Neural cell (in vitro differentiated cells): ENCODE measurements around the gene AATK. TPM values are rescaled to one million over a fixed set of nuclear protein-coding genes. Genes with fewer than 3 reads are reported as not detected.

Experiments used
- H2AFZ ChIP-seq: fragments of 200-600, 300-800 bp; sonication (generic), shearing (Covaris generic); 2 replicates; pipeline ENCODE4 v1.6.0; 2014; ENCODE audit warnings: low read depth, mild to moderate bottlenecking, antibody characterized with exemption, low read length, moderate library complexity
- H3F3A ChIP-seq: fragments of 200-600 bp; shearing (Covaris generic); 2 replicates; pipeline ENCODE4 v1.6.1; 2016; ENCODE audit warnings: mild to moderate bottlenecking, moderate library complexity, mixed read lengths, antibody characterized with exemption, low read length; ENCODE audit not compliant: insufficient read depth, poor library complexity, severe bottlenecking
- H3K27ac ChIP-seq: fragments of 200-600, 300-800 bp; sonication (generic), shearing (Covaris generic); 2 replicates; pipeline ENCODE4 v1.5.1; 2014; ENCODE audit warnings: mild to moderate bottlenecking, low read length, moderate library complexity
- H3K27me3 ChIP-seq: fragments of 300-800, 200-600 bp; sonication (generic), shearing (Covaris generic); 2 replicates; pipeline ENCODE4 v1.6.0; 2014; ENCODE audit warnings: mild to moderate bottlenecking, low read depth, low read length, moderate library complexity; ENCODE audit not compliant: insufficient read depth
- H3K36me3 ChIP-seq: fragments of 300-800, 200-600 bp; sonication (generic), shearing (Covaris generic); 2 replicates; pipeline ENCODE4 v1.5.1; 2014; ENCODE audit warnings: mild to moderate bottlenecking, antibody characterized with exemption, low read length, moderate library complexity; ENCODE audit not compliant: insufficient read depth
- H3K4me2 ChIP-seq: fragments of 300-800, 200-600 bp; sonication (generic), shearing (Covaris generic); 2 replicates; pipeline ENCODE4 v1.6.0; 2014; ENCODE audit warnings: mild to moderate bottlenecking, low read length
- H3K4me3 ChIP-seq: fragments of 300-800, 200-600 bp; sonication (generic), shearing (Covaris generic); 2 replicates; pipeline ENCODE4 v1.5.1; 2014; ENCODE audit warnings: mild to moderate bottlenecking, low read length, moderate library complexity
- H3K79me2 ChIP-seq: fragments of 200-600 bp; shearing (Covaris generic); replicated peaks from 2 replicates; pipeline ENCODE4 v1.6.0; 2014; ENCODE audit warnings: mild to moderate bottlenecking, low read length, moderate library complexity; ENCODE audit not compliant: insufficient read depth
- H3K9ac ChIP-seq: fragments of 300-800, 200-600 bp; sonication (generic), shearing (Covaris generic); 2 replicates; pipeline ENCODE4 v1.6.1; 2016; ENCODE audit warnings: mild to moderate bottlenecking, low read length, mixed read lengths
- H3K9me2 ChIP-seq: fragments of 200-600 bp; shearing (Covaris generic); 2 replicates; pipeline ENCODE4 v1.6.1; 2016; ENCODE audit warnings: mild to moderate bottlenecking, low read length, mixed read lengths; ENCODE audit not compliant: insufficient read depth
- H3K9me3 ChIP-seq: fragments of 200-600, 300-800 bp; sonication (generic), shearing (Covaris generic); 2 replicates; pipeline ENCODE4 v1.6.1; 2016; ENCODE audit warnings: mild to moderate bottlenecking, mixed run types, low read length, moderate library complexity, mixed read lengths
- H4K20me1 ChIP-seq: fragments of 200-600 bp; shearing (Covaris generic); 2 replicates; pipeline ENCODE4 v1.6.1; 2016; ENCODE audit warnings: mild to moderate bottlenecking, mixed run types; ENCODE audit not compliant: insufficient read depth
- EP300 ChIP-seq: fragments of 450-650 bp; conservative IDR thresholded peaks from 2 replicates; pipeline ENCODE4 v1.6.1; 2014; ENCODE audit warnings: antibody characterized with exemption, mild to moderate bottlenecking, moderate library complexity; ENCODE audit not compliant: poor library complexity, severe bottlenecking
- EZH2 ChIP-seq: fragments of 200-600, 300-800 bp; shearing (Covaris generic), sonication (generic); IDR thresholded peaks from 2 replicates; pipeline ENCODE4 v1.6.1; 2014; ENCODE audit warnings: antibody characterized with exemption, low read length, borderline replicate concordance, mild to moderate bottlenecking; ENCODE audit not compliant: insufficient read depth, poor library complexity, severe bottlenecking
- MXI1 ChIP-seq: fragments of 450-650 bp; conservative IDR thresholded peaks from 2 replicates; pipeline ENCODE4 v1.6.1; 2014; ENCODE audit warnings: antibody characterized with exemption, mild to moderate bottlenecking; ENCODE audit not compliant: poor library complexity, severe bottlenecking
- POLR2AphosphoS5 ChIP-seq: IDR thresholded peaks from 2 replicates; pipeline ENCODE4 v1.6.1; 2012
- RAD21 ChIP-seq: fragments of 450-650 bp; conservative IDR thresholded peaks from 2 replicates; pipeline ENCODE4 v1.6.1; 2014; ENCODE audit warnings: antibody characterized with exemption, mild to moderate bottlenecking, moderate library complexity
- SMC3 ChIP-seq: fragments of 450-650 bp; conservative IDR thresholded peaks from 2 replicates; pipeline ENCODE4 v1.6.1; 2014; ENCODE audit warnings: antibody characterized with exemption, mild to moderate bottlenecking, moderate library complexity; ENCODE audit not compliant: poor library complexity
- TAF1 ChIP-seq: IDR thresholded peaks from 2 replicates; pipeline ENCODE4 v1.6.1; 2012; ENCODE audit warnings: low read depth
- polyA plus RNA-seq: library from polyadenylated mRNA; depleted of rRNA; stranded (reverse); fragments of >200 nt; gene quantifications from 2 replicates; pipeline ENCODE4 v1.2.3, GENCODE V29; 2014
- TF ChIP-seq, protein P1 (sequence below): IDR thresholded peaks from 2 replicates; pipeline ENCODE4 v1.6.1; 2012; ENCODE audit warnings: borderline replicate concordance
- TF ChIP-seq, protein P2 (sequence below): fragments of 450-650 bp; IDR thresholded peaks from 2 replicates; pipeline ENCODE4 v1.5.1; 2014; ENCODE audit warnings: antibody characterized with exemption, mild to moderate bottlenecking, moderate library complexity; ENCODE audit not compliant: poor library complexity, severe bottlenecking

The AATK gene
- polyA plus RNA-seq, 1 donor from 2014 or later: 11.1 TPM

DNA sequence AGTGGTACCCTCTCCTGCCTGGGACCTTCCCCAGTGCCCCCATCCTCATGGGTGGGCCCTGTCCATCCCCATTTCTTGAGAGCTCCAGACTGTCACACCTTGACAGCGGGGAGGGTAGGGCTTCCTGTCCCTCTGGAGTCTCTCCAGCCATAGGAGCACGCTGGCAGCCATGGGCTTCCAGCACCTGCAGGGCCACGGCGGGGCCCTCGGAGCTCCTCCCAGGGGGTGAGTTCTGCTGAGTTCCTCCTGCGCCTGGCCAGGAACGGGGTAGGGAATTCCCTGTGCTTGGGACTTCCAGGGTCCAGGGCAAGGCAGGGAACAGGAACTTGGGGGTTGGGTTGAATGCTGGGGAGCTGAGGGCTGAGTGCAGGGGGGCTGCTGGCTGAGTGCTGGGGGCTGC is 23.0 kb upstream of the AATK start:
- Histone ChIP-seq H2AFZ (no peak overlapping the region), H3K9me2 (no peaks in the 10 kb centered on the region), H3F3A (no peaks in the 10 kb centered on the region), H4K20me1 (no peaks in the 10 kb centered on the region), H3K9ac (no peak overlapping the region), H3K27ac (no peak overlapping the region), H3K79me2 (no peaks in the 10 kb centered on the region), H3K27me3 (no peaks in the 10 kb centered on the region), H3K4me3 (no peak overlapping the region), H3K9me3 (no peaks in the 10 kb centered on the region), H3K4me2 (no peak overlapping the region), H3K36me3 (no peaks in the 10 kb centered on the region)
- TF ChIP-seq TAF1: no peak
- TF ChIP-seq EP300: no peak
- TF ChIP-seq, protein P1, sequence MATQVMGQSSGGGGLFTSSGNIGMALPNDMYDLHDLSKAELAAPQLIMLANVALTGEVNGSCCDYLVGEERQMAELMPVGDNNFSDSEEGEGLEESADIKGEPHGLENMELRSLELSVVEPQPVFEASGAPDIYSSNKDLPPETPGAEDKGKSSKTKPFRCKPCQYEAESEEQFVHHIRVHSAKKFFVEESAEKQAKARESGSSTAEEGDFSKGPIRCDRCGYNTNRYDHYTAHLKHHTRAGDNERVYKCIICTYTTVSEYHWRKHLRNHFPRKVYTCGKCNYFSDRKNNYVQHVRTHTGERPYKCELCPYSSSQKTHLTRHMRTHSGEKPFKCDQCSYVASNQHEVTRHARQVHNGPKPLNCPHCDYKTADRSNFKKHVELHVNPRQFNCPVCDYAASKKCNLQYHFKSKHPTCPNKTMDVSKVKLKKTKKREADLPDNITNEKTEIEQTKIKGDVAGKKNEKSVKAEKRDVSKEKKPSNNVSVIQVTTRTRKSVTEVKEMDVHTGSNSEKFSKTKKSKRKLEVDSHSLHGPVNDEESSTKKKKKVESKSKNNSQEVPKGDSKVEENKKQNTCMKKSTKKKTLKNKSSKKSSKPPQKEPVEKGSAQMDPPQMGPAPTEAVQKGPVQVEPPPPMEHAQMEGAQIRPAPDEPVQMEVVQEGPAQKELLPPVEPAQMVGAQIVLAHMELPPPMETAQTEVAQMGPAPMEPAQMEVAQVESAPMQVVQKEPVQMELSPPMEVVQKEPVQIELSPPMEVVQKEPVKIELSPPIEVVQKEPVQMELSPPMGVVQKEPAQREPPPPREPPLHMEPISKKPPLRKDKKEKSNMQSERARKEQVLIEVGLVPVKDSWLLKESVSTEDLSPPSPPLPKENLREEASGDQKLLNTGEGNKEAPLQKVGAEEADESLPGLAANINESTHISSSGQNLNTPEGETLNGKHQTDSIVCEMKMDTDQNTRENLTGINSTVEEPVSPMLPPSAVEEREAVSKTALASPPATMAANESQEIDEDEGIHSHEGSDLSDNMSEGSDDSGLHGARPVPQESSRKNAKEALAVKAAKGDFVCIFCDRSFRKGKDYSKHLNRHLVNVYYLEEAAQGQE: no peak
- no peak for TF ChIP-seq POLR2AphosphoS5
- TF ChIP-seq, protein P2, sequence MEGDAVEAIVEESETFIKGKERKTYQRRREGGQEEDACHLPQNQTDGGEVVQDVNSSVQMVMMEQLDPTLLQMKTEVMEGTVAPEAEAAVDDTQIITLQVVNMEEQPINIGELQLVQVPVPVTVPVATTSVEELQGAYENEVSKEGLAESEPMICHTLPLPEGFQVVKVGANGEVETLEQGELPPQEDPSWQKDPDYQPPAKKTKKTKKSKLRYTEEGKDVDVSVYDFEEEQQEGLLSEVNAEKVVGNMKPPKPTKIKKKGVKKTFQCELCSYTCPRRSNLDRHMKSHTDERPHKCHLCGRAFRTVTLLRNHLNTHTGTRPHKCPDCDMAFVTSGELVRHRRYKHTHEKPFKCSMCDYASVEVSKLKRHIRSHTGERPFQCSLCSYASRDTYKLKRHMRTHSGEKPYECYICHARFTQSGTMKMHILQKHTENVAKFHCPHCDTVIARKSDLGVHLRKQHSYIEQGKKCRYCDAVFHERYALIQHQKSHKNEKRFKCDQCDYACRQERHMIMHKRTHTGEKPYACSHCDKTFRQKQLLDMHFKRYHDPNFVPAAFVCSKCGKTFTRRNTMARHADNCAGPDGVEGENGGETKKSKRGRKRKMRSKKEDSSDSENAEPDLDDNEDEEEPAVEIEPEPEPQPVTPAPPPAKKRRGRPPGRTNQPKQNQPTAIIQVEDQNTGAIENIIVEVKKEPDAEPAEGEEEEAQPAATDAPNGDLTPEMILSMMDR: no peak
- no peak for TF ChIP-seq SMC3
- TF ChIP-seq RAD21: no peak
- TF ChIP-seq MXI1: no peak

- Histone ChIP-seq H3K79me2 (no peaks in the 10 kb centered on the region), H2AFZ (no peak overlapping the region), H3K4me3 (no peak overlapping the region), H3K27ac (no peak overlapping the region), H3K9ac (no peak overlapping the region), H3K9me2 (no peaks in the 10 kb centered on the region), H3K27me3 (no peaks in the 10 kb centered on the region), H3K9me3 (no peaks in the 10 kb centered on the region), H3F3A (no peaks in the 10 kb centered on the region), H4K20me1 (no peaks in the 10 kb centered on the region), H3K4me2 (no peak overlapping the region), H3K36me3 (no peaks in the 10 kb centered on the region)
- no peak for TF ChIP-seq MXI1
- no peak for TF ChIP-seq RAD21
- TF ChIP-seq TAF1: no peak
- no peak for TF ChIP-seq SMC3
- TF ChIP-seq, protein P2: no peak
- no peak for TF ChIP-seq EZH2
- no peak for TF ChIP-seq EP300
- no peak for TF ChIP-seq POLR2AphosphoS5
- TF ChIP-seq, protein P1: no peak
Observed at GRCh38 chr17:81188491-81188840, 22.4 kb upstream of the AATK start.
